RWPE2 (cell line): ENCODE measurements around the gene CFAP99.

ENCODE experiments used
- ATAC-seq: fragments of 200-7000 bp; cut with Tn5 transposase; 3 replicates; pipeline ENCODE4 v1.9.1; 2021; ENCODE audit warnings: low read depth
- DNase-seq: peaks from one replicate; pipeline ENCODE4 v3.0.0-alpha.2; 2020; ENCODE audit warnings: low spot score
- H3K27ac ChIP-seq: fragments of 450-650 bp; 2 replicates; pipeline ENCODE4 v1.5.1; 2017; ENCODE audit warnings: mild to moderate bottlenecking; ENCODE audit not compliant: poor library complexity, severe bottlenecking
- H3K27me3 ChIP-seq: fragments of 250-450 bp; sonication (Bioruptor Pico); 2 replicates; pipeline ENCODE4 v1.5.1; 2021; ENCODE audit warnings: mild to moderate bottlenecking, moderate library complexity; ENCODE audit not compliant: insufficient read depth, poor library complexity, severe bottlenecking
- H3K36me3 ChIP-seq: fragments of 250-450 bp; sonication (Bioruptor Pico); 2 replicates; pipeline ENCODE4 v1.5.1; 2020; ENCODE audit warnings: low read depth, mild to moderate bottlenecking, moderate library complexity
- H3K4me1 ChIP-seq: fragments of 250-450 bp; sonication (Bioruptor Pico); 2 replicates; pipeline ENCODE4 v1.5.1; 2021; ENCODE audit warnings: mild to moderate bottlenecking, moderate library complexity; ENCODE audit not compliant: insufficient read depth, poor library complexity, severe bottlenecking
- H3K4me3 ChIP-seq: fragments of 250-450 bp; sonication (Bioruptor Pico); 2 replicates; pipeline ENCODE4 v1.5.1; 2021; ENCODE audit warnings: mild to moderate bottlenecking, moderate library complexity; ENCODE audit not compliant: severe bottlenecking
- H3K9me3 ChIP-seq: fragments of 250-450 bp; sonication (Bioruptor Pico); 2 replicates; pipeline ENCODE4 v1.5.1; 2021; ENCODE audit warnings: mild to moderate bottlenecking, moderate library complexity; ENCODE audit not compliant: severe bottlenecking
- CTCF ChIP-seq: fragments of 450-650 bp; IDR thresholded peaks from one replicate; pipeline ENCODE4 v1.5.1; 2017; ENCODE audit warnings: mild to moderate bottlenecking, moderate library complexity; ENCODE audit not compliant: poor library complexity, severe bottlenecking

The CFAP99 gene

GRCh38 chr4:2482192-2482591 is 63.4 kb downstream of the CFAP99 start:
- ATAC-seq (no peak), DNase-seq (no peak)
- TF ChIP-seq CTCF: no peak
- H3K4me1 ChIP-seq: no peaks in the 10 kb centered on the region
- H3K9me3 ChIP-seq: no peaks in the 10 kb centered on the region
- H3K27me3 ChIP-seq: no peaks in the 10 kb centered on the region
- peaks cover 5% of the 10 kb centered on the region; the same call in 1 of the 2 replicates for H3K36me3 ChIP-seq
- H3K27ac ChIP-seq: no peak overlapping the region
- H3K4me3 ChIP-seq: no peak overlapping the region

GRCh38 chr4:2482693-2483092 is 63.9 kb downstream of the CFAP99 start:
- no peaks in the 10 kb centered on the region for H3K27me3 ChIP-seq
- peaks cover 8% of the 10 kb centered on the region; the same call in 1 of the 2 replicates for H3K36me3 ChIP-seq
- no peak overlapping the region for H3K27ac ChIP-seq
- no peaks in the 10 kb centered on the region for H3K4me1 ChIP-seq
- H3K4me3 ChIP-seq: no peak overlapping the region
- no peak for TF ChIP-seq CTCF
- ATAC-seq (no peak), DNase-seq (no peak)
- no peaks in the 10 kb centered on the region for H3K9me3 ChIP-seq

- no peak overlapping the region for H3K4me3 ChIP-seq
- no peak for TF ChIP-seq CTCF
- H3K9me3 ChIP-seq: no peaks in the 10 kb centered on the region
- no peaks in the 10 kb centered on the region for H3K27me3 ChIP-seq
- no peak for DNase-seq
- no peak overlapping the region for H3K27ac ChIP-seq
- no peak for ATAC-seq
- peaks cover 8% of the 10 kb centered on the region; the same call in 1 of the 2 replicates for H3K36me3 ChIP-seq
- H3K4me1 ChIP-seq: no peaks in the 10 kb centered on the region
Measured at GRCh38 chr4:2483237-2483636, 64.5 kb downstream of the CFAP99 start.

- H3K4me1 ChIP-seq: no peaks in the 10 kb centered on the region
- no peak for TF ChIP-seq CTCF
- no peaks in the 10 kb centered on the region for H3K27me3 ChIP-seq
- H3K36me3 ChIP-seq: peaks cover 8% of the 10 kb centered on the region; the same call in 1 of the 2 replicates
- no peak overlapping the region for H3K27ac ChIP-seq
- no peaks in the 10 kb centered on the region for H3K9me3 ChIP-seq
- H3K4me3 ChIP-seq: no peak overlapping the region
- no peak for ATAC-seq
- DNase-seq: no peak
Measured at GRCh38 chr4:2484185-2484584, 65.4 kb downstream of the CFAP99 start.

GRCh38 chr4:2484993-2485392 is 66.2 kb downstream of the CFAP99 start:
- peaks cover 8% of the 10 kb centered on the region; the same call in 1 of the 2 replicates for H3K36me3 ChIP-seq
- H3K9me3 ChIP-seq: no peaks in the 10 kb centered on the region
- no peak for TF ChIP-seq CTCF
- H3K4me1 ChIP-seq: peaks cover 2% of the 10 kb centered on the region
- no peak for ATAC-seq
- H3K27me3 ChIP-seq: no peaks in the 10 kb centered on the region
- H3K4me3 ChIP-seq: no peak overlapping the region
- DNase-seq: no peak
- H3K27ac ChIP-seq: no peak overlapping the region
